Measurements from ENCODE around the gene RALGDS. TPM values are rescaled to one million over a fixed set of nuclear protein-coding genes. Genes with fewer than 3 reads are reported as not detected.

RALGDS gene
- polyA plus RNA-seq, 1 donor (not counting 4 experiments of a cell fraction or from before 2014, with no cell fraction given): 22.6 TPM

DNA sequence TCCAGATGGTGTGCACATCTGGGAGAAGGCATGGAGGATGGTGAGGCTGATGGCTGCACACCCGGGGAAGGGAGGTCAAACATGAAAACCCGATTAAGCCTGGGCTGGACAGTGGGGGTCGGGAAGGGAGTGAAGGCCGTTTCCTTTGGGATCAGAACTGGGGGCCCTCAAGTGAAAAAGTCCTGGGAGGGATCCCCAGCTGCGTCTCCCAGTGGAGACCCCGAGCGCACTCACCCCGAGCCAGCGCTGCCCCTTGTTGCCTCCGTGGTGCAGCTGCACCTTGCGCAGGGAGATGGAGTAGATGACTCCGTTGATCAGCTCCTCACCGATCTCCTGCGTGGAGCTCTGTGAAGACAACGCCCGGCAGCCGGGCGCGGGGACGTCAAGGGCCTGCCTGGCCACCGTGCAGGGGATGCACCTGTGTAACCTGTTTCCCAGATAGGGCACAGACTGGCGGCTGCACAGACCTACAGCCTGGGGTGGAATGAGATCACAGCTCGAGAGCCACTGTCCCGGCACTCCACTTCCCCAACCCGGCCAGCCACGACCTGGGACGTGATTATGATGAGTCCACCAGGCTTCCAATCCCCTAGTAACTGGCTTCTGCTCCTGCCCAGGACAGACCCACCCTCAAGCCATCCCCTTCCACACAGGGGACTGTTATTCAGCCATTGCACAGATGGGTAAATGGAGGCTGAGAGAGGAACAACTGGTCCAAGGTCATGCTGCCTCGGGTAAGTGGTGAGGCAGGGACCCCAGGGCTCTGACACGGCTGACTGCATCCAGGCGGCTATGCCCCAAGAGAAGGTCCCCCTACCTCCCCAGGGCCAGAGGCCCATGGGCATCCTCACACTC lies 9.0 kb downstream of the RALGDS start:
- peaks cover 2% of the 10 kb centered on the region for H3K79me2 ChIP-seq (ENCODE audit: control insufficient read depth, insufficient read depth, low read length)
- H3K27me3 ChIP-seq (ENCODE audit: control insufficient read depth, extremely low read depth, insufficient read depth, low read length): no peaks in the 10 kb centered on the region
- H3K4me1 ChIP-seq (ENCODE audit: control insufficient read depth, extremely low read depth, insufficient read depth, low read length): peaks cover 10% of the 10 kb centered on the region
- H3K36me3 ChIP-seq (ENCODE audit: control insufficient read depth in 2 of 2, extremely low read depth in 1 of 2, insufficient read depth in 2 of 2, low read length in 2 of 2): peaks cover 10 to 25% of the 10 kb centered on the region in 2 experiments
- no peak overlapping the region for H3K9ac ChIP-seq (ENCODE audit: control insufficient read depth, extremely low read depth, insufficient read depth, low read length)
- no peak for TF ChIP-seq EZH2 (IDR thresholded peaks at IDR 0.05; ENCODE audit: low read length)
- H3K9me3 ChIP-seq (ENCODE audit: control insufficient read depth, low read depth, low read length): no peaks in the 10 kb centered on the region
- H3K4me3 ChIP-seq (ENCODE audit: control insufficient read depth in 2 of 3, extremely low read depth in 1 of 3, insufficient read depth in 2 of 3, low read depth in 1 of 3, low read length in 3 of 3): no peak overlapping the region
- no peak overlapping the region for H2AFZ ChIP-seq (ENCODE audit: control insufficient read depth, low read length)
- peaks cover 15% of the 10 kb centered on the region for H4K20me1 ChIP-seq (ENCODE audit: control insufficient read depth, extremely low read depth, insufficient read depth, low read length)
- no peaks in the 10 kb centered on the region for H3K9me1 ChIP-seq (ENCODE audit: control insufficient read depth, extremely low read depth, insufficient read depth, low read length)
- H3K27ac ChIP-seq (ENCODE audit: control insufficient read depth, insufficient read depth, low read length): no peak overlapping the region
- FAIRE-seq (no peak), DNase-seq (ENCODE audit: low read depth, low spot score) (no peak)
- H3K4me2 ChIP-seq (ENCODE audit: control insufficient read depth, extremely low read depth, insufficient read depth, low read depth, low read length): no peak overlapping the region
- dilution Hi-C loops (cut with MboI; ENCODE audit: extremely low pct_ligation_motif_present, low sequenced_read_pairs): no loop called here

DNA sequence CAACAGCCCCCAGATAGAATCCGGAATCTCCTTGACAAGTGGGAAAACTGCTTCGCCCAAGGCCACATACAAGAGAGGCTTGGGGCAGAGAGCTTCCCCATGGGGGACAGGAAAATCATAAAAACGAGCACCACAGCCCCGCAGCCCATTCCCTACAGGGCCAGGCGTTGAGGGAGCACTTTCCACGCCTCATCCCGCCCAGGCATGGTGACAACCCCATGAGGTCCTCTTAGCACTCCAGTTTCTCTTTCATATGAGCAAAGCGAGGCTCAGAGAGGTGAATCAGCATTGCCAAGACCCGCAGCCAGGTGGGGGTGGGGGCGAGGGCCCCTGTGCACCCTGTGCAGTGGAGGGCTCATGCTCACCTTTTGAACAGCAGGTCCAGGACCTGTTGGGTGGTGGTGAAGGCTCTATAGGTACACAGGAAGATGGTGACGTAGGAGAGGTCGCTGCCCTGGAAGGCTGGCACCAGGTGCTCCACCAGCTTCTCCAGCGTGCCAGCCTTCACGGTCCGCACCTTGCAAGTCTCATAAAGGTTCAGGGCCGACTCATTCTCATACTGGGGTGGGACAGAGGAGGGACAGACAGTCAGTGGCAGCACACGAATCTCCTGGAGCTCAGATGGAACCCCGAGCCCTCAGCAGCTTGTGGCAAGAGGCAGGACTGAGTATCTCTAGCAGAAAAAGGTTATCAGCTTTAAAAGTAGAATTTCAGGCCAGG lies 10.9 kb downstream of the RALGDS start:
- no peaks in the 10 kb centered on the region for H3K79me2 ChIP-seq (ENCODE audit: control insufficient read depth, insufficient read depth, low read length)
- DNase-seq (ENCODE audit: low read depth, low spot score): no peak
- no peaks in the 10 kb centered on the region for H3K27me3 ChIP-seq (ENCODE audit: control insufficient read depth, extremely low read depth, insufficient read depth, low read length)
- H3K36me3 ChIP-seq (ENCODE audit: control insufficient read depth in 2 of 2, extremely low read depth in 1 of 2, insufficient read depth in 2 of 2, low read length in 2 of 2): peaks cover 16 to 28% of the 10 kb centered on the region in 2 experiments
- H4K20me1 ChIP-seq (ENCODE audit: control insufficient read depth, extremely low read depth, insufficient read depth, low read length): peaks cover 11% of the 10 kb centered on the region
- no peak overlapping the region for H3K27ac ChIP-seq (ENCODE audit: control insufficient read depth, insufficient read depth, low read length)
- H2AFZ ChIP-seq (ENCODE audit: control insufficient read depth, low read length): no peak overlapping the region
- no peak overlapping the region for H3K9ac ChIP-seq (ENCODE audit: control insufficient read depth, extremely low read depth, insufficient read depth, low read length)
- FAIRE-seq: no peak
- TF ChIP-seq CTCF (optimal IDR thresholded peaks at IDR 0.05 in 1 of 3, IDR thresholded peaks at IDR 0.05 in 1 of 3, conservative IDR thresholded peaks at IDR 0.05 in 1 of 3; ENCODE audit: extremely low read depth in 1 of 3, insufficient read depth in 2 of 3, low read length in 3 of 3) (no peak), EZH2 (IDR thresholded peaks at IDR 0.05; ENCODE audit: low read length) (no peak)
- H3K4me3 ChIP-seq (ENCODE audit: control insufficient read depth in 2 of 3, extremely low read depth in 1 of 3, insufficient read depth in 2 of 3, low read depth in 1 of 3, low read length in 3 of 3): no peak overlapping the region
- no peaks in the 10 kb centered on the region for H3K9me3 ChIP-seq (ENCODE audit: control insufficient read depth, low read depth, low read length)
- H3K9me1 ChIP-seq (ENCODE audit: control insufficient read depth, extremely low read depth, insufficient read depth, low read length): no peaks in the 10 kb centered on the region
- H3K4me1 ChIP-seq (ENCODE audit: control insufficient read depth, extremely low read depth, insufficient read depth, low read length): peaks cover 10% of the 10 kb centered on the region
- H3K4me2 ChIP-seq (ENCODE audit: control insufficient read depth, extremely low read depth, insufficient read depth, low read depth, low read length): no peak overlapping the region
- dilution Hi-C loops (cut with MboI; ENCODE audit: extremely low pct_ligation_motif_present, low sequenced_read_pairs): no loop called here
